Hepatocyte (in vitro differentiated cells): Measurements from ENCODE around the gene TESK2. TPM values are rescaled to one million over a fixed set of nuclear protein-coding genes. Genes with fewer than 3 reads are reported as not detected.

Experiments used
- DNase-seq: peaks from one replicate; pipeline ENCODE4 v3.0.0-alpha.2; 2016; ENCODE audit warnings: low spot score
- H2AFZ ChIP-seq: fragments of 200-600 bp; sonication (generic); 2 replicates; pipeline ENCODE4 v1.6.0; 2016; ENCODE audit warnings: antibody characterized with exemption, mild to moderate bottlenecking
- H3K27ac ChIP-seq: fragments of 200-600 bp; sonication (generic); 2 replicates; pipeline ENCODE4 v1.5.1; 2016; ENCODE audit warnings: mild to moderate bottlenecking
- H3K27me3 ChIP-seq: fragments of 200-600 bp; sonication (generic); 2 replicates; pipeline ENCODE4 v1.6.1; 2016
- H3K36me3 ChIP-seq: fragments of 200-600 bp; sonication (generic); replicated peaks from 2 replicates; pipeline ENCODE4 v1.5.1; 2016; ENCODE audit warnings: low read depth; ENCODE audit not compliant: insufficient read depth
- H3K4me1 ChIP-seq: fragments of 200-600 bp; sonication (generic); 2 replicates; pipeline ENCODE4 v1.5.1; 2016; ENCODE audit warnings: mild to moderate bottlenecking, moderate library complexity; ENCODE audit not compliant: insufficient read depth
- H3K4me2 ChIP-seq: fragments of 200-600 bp; sonication (generic); 2 replicates; pipeline ENCODE4 v1.6.0; 2016
- H3K4me3 ChIP-seq: fragments of 200-600 bp; sonication (generic); 2 replicates; pipeline ENCODE4 v1.5.1; 2016; ENCODE audit warnings: mild to moderate bottlenecking
- H3K79me2 ChIP-seq: fragments of 200-600 bp; sonication (generic); 2 replicates; pipeline ENCODE4 v1.6.0; 2017; ENCODE audit warnings: mild to moderate bottlenecking
- H3K9me2 ChIP-seq: fragments of 200-600 bp; sonication (generic); replicated peaks from 2 replicates; pipeline ENCODE4 v1.6.0; 2017; ENCODE audit warnings: mild to moderate bottlenecking; ENCODE audit not compliant: insufficient read depth
- H3K9me3 ChIP-seq: fragments of 200-600 bp; sonication (generic); 2 replicates; pipeline ENCODE4 v1.5.1; 2016; ENCODE audit warnings: low read depth, mild to moderate bottlenecking
- H4K20me1 ChIP-seq: fragments of 200-600 bp; sonication (generic); 2 replicates; pipeline ENCODE4 v1.6.0; 2016; ENCODE audit warnings: mild to moderate bottlenecking; ENCODE audit not compliant: insufficient read depth, poor library complexity, severe bottlenecking
- CTCF ChIP-seq: fragments of 200-600 bp; sonication (generic); IDR thresholded peaks from 2 replicates; pipeline ENCODE4 v1.5.1; 2016; ENCODE audit warnings: antibody characterized with exemption, mild to moderate bottlenecking; ENCODE audit not compliant: poor library complexity
- EZH2 ChIP-seq: fragments of 200-600 bp; sonication (generic); IDR thresholded peaks from 2 replicates; pipeline ENCODE4 v1.6.1; 2016; ENCODE audit warnings: antibody characterized with exemption, mild to moderate bottlenecking, borderline replicate concordance
- EZH2phosphoT487 ChIP-seq: fragments of 200-600 bp; sonication (generic); IDR thresholded peaks from one replicate; pipeline ENCODE4 v1.6.1; 2018; ENCODE audit warnings: antibody characterized with exemption, mild to moderate bottlenecking, low read depth, moderate library complexity; ENCODE audit not compliant: unreplicated experiment, severe bottlenecking
- WGBS: methylation state at CpG from one replicate; pipeline ENCODE4 v1.1.6; 2016; ENCODE audit warnings: low lambda C conversion rate; ENCODE audit errors: missing lambda C conversion rate; 5-methylcytosine and 5-hydroxymethylcytosine counted together
- polyA plus RNA-seq: library from polyadenylated mRNA; unstranded; fragments of >200 nt; fragmentation: Nextera tagmentation; extraction: Ambion mirVana; gene quantifications from 2 replicates; pipeline ENCODE4 v1.2.1, GENCODE V29; 2016
- total RNA-seq: library from RNA; depleted of rRNA; stranded (reverse); fragments of >200 nt; gene quantifications from 2 replicates; pipeline ENCODE4 v1.2.3, GENCODE V29; 2014

Gene TESK2
- total and polyA plus RNA-seq, 2 experiments from 2014 or later, result 6.2 to 8.6 TPM

DNA sequence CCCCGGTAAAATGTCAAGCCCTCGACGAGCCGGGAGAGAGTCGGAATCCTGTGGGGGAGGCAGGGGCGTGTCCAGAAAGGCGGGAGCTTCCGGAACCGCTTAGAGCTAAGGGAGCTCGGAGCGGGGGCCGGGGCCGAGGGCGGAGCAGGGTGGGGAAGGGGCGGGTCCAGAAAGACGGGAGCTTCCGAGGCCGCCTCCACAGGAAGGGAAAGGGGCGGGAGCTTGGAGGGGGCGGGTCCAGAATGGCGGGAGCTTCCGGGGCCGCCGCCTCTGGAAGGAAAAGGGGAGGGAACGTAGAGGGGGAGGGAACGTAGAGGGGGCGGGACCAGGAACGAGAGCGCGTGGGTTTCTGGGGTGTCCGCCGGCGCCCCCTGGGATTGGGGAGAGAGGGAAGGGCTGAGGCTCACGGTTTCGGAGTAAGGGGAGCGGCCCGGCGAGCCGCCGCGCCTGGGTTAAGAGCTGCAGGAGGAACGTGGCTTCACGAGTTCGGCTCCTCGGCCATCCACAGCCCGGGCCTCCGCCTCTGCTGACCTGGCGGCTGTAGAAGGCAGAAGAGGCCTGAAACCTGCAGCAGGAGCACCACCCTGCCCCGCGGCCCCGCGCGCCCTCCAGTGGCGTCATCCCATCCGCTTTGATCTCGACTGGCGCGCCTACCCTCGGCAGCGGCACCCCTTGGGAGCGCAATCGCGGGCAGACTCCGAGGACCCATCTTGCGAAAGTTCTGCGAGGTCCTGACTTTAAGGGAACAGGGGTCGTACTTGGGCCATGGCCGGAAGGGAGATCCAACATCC is 187.2 kb downstream of the TESK2 start:
- H3K36me3 ChIP-seq, result no peaks in the 10 kb centered on the region
- TF ChIP-seq EZH2 (no peak), CTCF (peak; percentile 69), EZH2phosphoT487 (no peak)
- H3K79me2 ChIP-seq, result no peaks in the 10 kb centered on the region
- H3K4me2 ChIP-seq, result peak overlapping the region; percentile 95
- H3K4me3 ChIP-seq, result peak overlapping the region; percentile 57
- H3K27ac ChIP-seq, result peak overlapping the region; percentile 93
- H2AFZ ChIP-seq, result peak overlapping the region; percentile 97
- no peaks in the 10 kb centered on the region for H4K20me1 ChIP-seq
- no peaks in the 10 kb centered on the region for H3K27me3 ChIP-seq
- H3K4me1 ChIP-seq, result peaks cover 13% of the 10 kb centered on the region
- H3K9me2 ChIP-seq, result no peaks in the 10 kb centered on the region
- no peaks in the 10 kb centered on the region for H3K9me3 ChIP-seq
- 2% methylated on average over 42 of the region's 68 CpGs for WGBS
- peak; percentile 99 for DNase-seq

GRCh38 chr1:45302505-45303150 is 188.3 kb downstream of the TESK2 start:
- no peaks in the 10 kb centered on the region for H3K9me2 ChIP-seq
- H4K20me1 ChIP-seq, result no peaks in the 10 kb centered on the region
- TF ChIP-seq EZH2 (no peak), EZH2phosphoT487 (no peak), CTCF (no peak)
- H3K27me3 ChIP-seq, result no peaks in the 10 kb centered on the region
- DNase-seq, result no peak
- 93% methylated on average over 15 of the region's 16 CpGs for WGBS
- H3K79me2 ChIP-seq, result no peaks in the 10 kb centered on the region
- H3K27ac ChIP-seq, result peak overlapping the region; percentile 93
- H2AFZ ChIP-seq, result peak overlapping the region; percentile 97
- H3K36me3 ChIP-seq, result no peaks in the 10 kb centered on the region
- H3K9me3 ChIP-seq, result no peaks in the 10 kb centered on the region
- H3K4me3 ChIP-seq, result peak overlapping the region; percentile 57
- H3K4me1 ChIP-seq, result peaks cover 13% of the 10 kb centered on the region
- H3K4me2 ChIP-seq, result peak overlapping the region; percentile 89

GRCh38 chr1:45300669-45300997 is 190.3 kb downstream of the TESK2 start:
- H3K4me1 ChIP-seq, result peaks cover 13% of the 10 kb centered on the region
- 84% methylated on average over 2 of the region's 2 CpGs for WGBS
- H3K36me3 ChIP-seq, result no peaks in the 10 kb centered on the region
- no peaks in the 10 kb centered on the region for H3K9me2 ChIP-seq
- no peak for TF ChIP-seq CTCF
- TF ChIP-seq EZH2, result no peak
- no peak for TF ChIP-seq EZH2phosphoT487
- no peak overlapping the region for H3K4me3 ChIP-seq
- H3K79me2 ChIP-seq, result no peaks in the 10 kb centered on the region
- no peak overlapping the region for H3K27ac ChIP-seq
- H4K20me1 ChIP-seq, result no peaks in the 10 kb centered on the region
- H3K27me3 ChIP-seq, result no peaks in the 10 kb centered on the region
- no peak overlapping the region for H2AFZ ChIP-seq
- H3K9me3 ChIP-seq, result no peaks in the 10 kb centered on the region
- H3K4me2 ChIP-seq, result no peak overlapping the region
- no peak for DNase-seq
